Smooth muscle cell of the brain vasculature (primary cell): ENCODE data around the gene CENPB.
A peak's percentile ranks its signal among the peaks of the same experiment; 100 is the strongest.

Source experiments
- DNase-seq: peaks from one replicate; pipeline ENCODE4 v3.0.0-alpha.2; 2012; ENCODE audit warnings: low read depth, low spot score

CENPB gene

DNA sequence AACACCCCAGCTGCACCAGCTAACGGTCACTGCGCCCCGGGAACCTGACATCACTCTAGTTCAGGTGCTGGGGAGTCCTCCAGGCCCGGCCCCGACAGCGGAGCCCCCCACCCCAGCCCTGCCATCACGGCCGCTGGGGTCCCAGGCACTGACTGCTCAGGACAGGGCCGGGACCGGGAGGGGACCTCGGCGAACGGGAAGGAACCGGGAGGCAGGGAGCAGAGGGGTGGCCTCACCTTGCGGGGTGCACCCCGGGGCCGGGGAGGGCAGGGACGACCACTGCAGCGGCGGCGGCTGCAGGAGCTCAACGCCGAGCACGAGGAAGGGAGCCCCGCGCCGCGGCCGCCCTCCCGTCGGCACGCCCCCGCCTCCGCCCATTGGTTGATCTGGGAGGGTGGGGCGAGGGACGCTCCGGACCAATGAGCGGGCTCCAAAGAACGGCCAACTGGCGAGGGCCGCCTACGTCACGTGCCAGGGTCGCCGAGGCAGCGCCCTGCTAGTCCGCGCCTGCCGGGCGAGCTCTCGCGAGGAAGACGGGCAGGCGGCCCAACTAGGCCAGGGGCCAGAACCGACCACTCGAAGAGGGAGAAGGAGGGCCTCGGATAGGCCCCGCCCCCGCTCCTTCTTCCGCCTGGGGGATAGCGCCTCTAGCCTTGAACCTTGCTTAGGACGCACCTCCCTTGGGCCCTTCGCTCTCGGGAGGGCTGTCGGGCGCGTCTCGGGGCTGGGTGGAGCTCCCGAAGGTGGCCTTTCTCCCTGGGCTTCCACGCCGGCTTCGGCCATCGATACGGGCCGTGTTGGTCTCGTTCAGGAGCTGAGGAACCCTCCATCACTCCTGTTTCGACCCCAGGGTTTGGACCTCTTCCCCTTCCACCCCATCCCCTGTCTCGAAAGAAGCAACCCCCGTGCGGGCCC is 18.9 kb downstream of the CENPB start, which contains the start of gene ADISSP:
TSS of gene ADISSP (minus strand) at position 327 of the 915 bp plus-strand sequence. CDS start 7,653 bp downstream, outside the sequence.
- peak; percentile 96 for DNase-seq

- DNase-seq = no peak
Measured at GRCh38 chr20:3767110-3767426, 19.5 kb downstream of the CENPB start.

GRCh38 chr20:3766422-3767109 is 20.0 kb downstream of the CENPB start:
- DNase-seq = no peak

- DNase-seq = no peak
Measured at GRCh38 chr20:3765171-3765882, 21.2 kb downstream of the CENPB start.

- no peak for DNase-seq
Measured at GRCh38 chr20:3764659-3765058, 21.9 kb downstream of the CENPB start.

- no peak for DNase-seq
Measured at GRCh38 chr20:3763671-3764601, 22.6 kb downstream of the CENPB start.

- no peak for DNase-seq
Measured at GRCh38 chr20:3760655-3761348, 25.7 kb downstream of the CENPB start.

GRCh38 chr20:3759884-3760283 is 26.7 kb downstream of the CENPB start:
- no peak for DNase-seq

GRCh38 chr20:3759316-3759823 is 27.2 kb downstream of the CENPB start:
- DNase-seq = no peak

GRCh38 chr20:3758566-3758965 is 28.0 kb downstream of the CENPB start:
- no peak for DNase-seq

DNA sequence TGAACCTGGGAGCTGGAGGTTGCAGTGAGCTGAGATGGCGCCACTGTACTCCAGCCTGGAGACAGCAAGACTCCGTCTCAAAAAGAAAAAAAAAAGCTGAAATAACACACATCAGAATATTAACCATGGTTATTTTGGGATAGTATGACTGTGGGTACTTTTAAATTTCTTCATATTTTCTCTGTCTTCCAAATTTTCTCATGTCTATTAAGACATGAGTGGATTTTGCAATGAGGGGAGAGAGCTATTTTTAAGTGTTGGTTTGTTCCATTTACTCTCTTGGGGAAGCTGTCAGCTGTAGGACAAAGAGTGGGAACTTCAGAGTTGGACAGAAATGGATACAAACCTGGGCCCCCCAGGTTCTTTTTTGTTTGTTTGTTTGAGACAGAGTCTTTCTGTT is 29.3 kb downstream of the CENPB start:
- DNase-seq = no peak

DNA sequence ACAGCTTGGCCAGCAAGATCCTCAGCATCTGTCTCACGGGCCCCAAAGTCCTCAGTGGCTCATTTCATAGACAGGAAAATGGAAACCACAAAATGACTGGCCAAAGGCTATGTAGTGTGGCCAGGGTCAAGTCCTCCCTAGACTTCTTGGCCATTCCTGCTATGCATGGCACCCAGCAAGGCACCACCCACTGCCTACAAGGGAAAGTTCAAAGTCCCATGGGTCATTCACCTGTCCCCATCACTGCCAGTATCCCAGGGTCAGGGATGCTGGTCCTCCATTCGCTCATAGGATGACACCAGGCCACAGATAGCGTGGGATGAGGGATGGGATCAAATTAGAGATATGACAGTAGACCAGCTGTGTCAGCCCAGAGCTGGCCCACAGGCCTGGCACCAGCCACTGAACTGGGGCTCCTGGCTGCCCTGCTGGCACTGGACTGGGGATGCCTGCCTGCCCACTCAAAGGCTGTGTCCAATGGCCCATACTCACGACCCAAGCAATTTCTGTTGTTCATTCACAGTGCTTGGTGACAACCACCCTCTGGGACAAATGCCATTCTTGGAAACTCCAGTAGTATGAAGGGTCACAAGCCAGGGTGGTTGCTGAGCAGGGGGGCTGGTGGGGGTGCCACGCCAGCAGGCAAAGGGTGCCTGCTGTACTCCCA is 30.6 kb downstream of the CENPB start:
- no peak for DNase-seq

GRCh38 chr20:3755269-3755668 is 31.3 kb downstream of the CENPB start:
- no peak for DNase-seq

- DNase-seq = no peak
Measured at GRCh38 chr20:3754276-3754630, 32.3 kb downstream of the CENPB start.

DNA sequence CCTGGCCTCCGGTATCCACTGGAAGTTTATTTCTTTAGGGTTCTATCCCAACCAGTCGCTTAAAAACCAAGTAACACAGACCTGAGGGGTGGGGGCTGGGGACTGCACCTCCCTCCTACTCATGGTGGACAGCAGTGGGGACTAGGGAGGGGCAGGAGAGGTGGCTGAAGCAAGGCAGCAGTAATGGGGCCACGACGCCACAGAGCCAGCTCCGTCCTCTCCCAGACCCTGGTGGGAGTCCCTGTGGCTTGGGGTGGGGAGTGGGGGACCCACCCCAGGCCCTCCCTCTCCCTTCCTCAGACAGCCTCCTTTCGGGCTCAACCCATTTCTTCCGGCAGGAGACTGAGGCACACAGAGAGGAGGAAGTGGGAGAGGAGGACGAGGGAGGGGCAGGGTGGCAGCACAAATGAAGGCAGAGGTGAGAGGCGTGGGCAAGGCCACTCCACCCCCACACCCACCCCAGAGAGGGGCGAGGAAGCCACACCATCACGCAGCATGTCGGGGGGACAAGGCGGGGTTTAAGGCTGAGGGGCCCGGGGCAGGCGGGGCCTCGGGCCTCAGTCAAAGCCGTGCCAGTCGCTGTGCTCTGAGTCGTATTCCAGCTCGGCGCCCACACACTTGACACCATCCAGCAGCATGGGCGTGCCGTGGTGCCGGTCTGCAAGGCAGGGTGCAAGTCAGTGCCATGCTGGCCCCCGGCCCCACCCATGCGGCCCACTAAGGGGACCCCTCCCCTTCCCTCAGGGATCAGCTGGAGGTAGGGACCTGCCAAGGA is 32.9 kb downstream of the CENPB start:
- no peak for DNase-seq

DNA sequence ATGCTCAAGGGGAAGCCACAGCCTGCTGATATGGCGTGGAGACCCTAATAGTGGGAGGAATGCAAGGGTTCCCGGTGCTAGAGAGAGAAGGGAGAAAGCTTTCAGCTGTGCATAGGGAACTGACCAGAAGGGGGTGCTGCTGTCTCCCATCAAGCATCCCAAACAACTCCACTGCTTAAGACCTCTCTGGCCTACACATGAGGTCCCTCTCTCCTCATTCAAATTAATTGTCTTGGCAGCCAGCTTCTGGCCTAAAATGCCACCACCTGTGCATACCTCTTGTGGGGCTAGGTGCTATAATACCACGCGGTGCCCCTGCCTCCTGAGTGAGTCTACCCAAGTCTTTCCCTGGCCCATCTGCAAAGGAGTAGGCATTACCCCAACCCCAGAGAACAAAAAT is 33.4 kb downstream of the CENPB start:
- peak; percentile 24 for DNase-seq

DNA sequence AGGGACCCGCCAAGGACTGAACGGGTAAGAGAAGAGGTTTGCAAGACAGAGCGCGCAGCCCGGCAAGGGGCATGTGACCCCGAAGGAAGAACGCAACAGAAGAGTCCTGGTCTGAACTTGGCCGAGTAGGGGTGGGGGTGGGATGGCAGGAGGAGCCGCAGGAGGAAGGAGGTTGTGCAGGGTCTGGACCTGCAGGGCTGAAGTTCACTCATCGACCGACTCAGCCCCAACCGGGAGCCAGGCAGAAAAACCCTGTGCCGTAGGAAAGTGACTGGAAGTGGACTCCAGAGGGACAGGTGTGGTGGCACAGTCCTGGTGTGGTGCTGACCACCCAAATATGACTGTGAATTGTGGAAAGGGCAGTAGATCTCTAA is 34.2 kb downstream of the CENPB start:
- no peak for DNase-seq

- no peak for DNase-seq
Measured at GRCh38 chr20:3751675-3752385, 34.7 kb downstream of the CENPB start.

GRCh38 chr20:3751305-3751674 is 35.2 kb downstream of the CENPB start:
- no peak for DNase-seq
